HG02943 (cell line): ENCODE data around the gene EPHA10.
"Not testable (repeated sequence)": the region's sequence is repeated elsewhere in the genome, so short reads cannot be mapped to it uniquely, and the experiment has no call there.

Experiments used
- ATAC-seq: cut with Tn5 transposase; IDR thresholded peaks from one replicate; pipeline ENCODE4 v1.9.1; 2021; ENCODE audit warnings: mild to moderate bottlenecking, low read depth, moderate library complexity; ENCODE audit not compliant: unreplicated experiment

EPHA10 gene

GRCh38 chr1:37718901-37719571, 45.9 kb downstream of the EPHA10 start:
- no peak for ATAC-seq

- no peak for ATAC-seq
Measured at GRCh38 chr1:37718181-37718900, 46.6 kb downstream of the EPHA10 start.

- no peak for ATAC-seq
Measured at GRCh38 chr1:37717631-37718030, 47.3 kb downstream of the EPHA10 start.

- ATAC-seq: no peak
Measured at GRCh38 chr1:37716321-37716720, 48.6 kb downstream of the EPHA10 start.

- no peak for ATAC-seq
Measured at GRCh38 chr1:37714689-37715088, 50.2 kb downstream of the EPHA10 start.

- no peak for ATAC-seq
Measured at GRCh38 chr1:37714226-37714625, 50.7 kb downstream of the EPHA10 start.

- no peak for ATAC-seq
Measured at GRCh38 chr1:37708471-37708870, 56.4 kb downstream of the EPHA10 start.

GRCh38 chr1:37705399-37705798, 59.5 kb downstream of the EPHA10 start:
- no peak for ATAC-seq

- ATAC-seq: no peak
Measured at GRCh38 chr1:37704966-37705365, 60.0 kb downstream of the EPHA10 start.

GRCh38 chr1:37703061-37703460, 61.9 kb downstream of the EPHA10 start:
- no peak for ATAC-seq

- no peak for ATAC-seq
Measured at GRCh38 chr1:37701051-37701450, 63.9 kb downstream of the EPHA10 start.

GRCh38 chr1:37699147-37699546, 65.8 kb downstream of the EPHA10 start:
- ATAC-seq: no peak

- no peak for ATAC-seq
Measured at GRCh38 chr1:37697737-37698136, 67.2 kb downstream of the EPHA10 start.

GRCh38 chr1:37697090-37697489, 67.8 kb downstream of the EPHA10 start:
- no peak for ATAC-seq

GRCh38 chr1:37692834-37693175, 72.1 kb downstream of the EPHA10 start:
- ATAC-seq: no peak

GRCh38 chr1:37692078-37692833, 72.7 kb downstream of the EPHA10 start, which contains the start of gene CDCA8:
TSS of gene CDCA8 (plus strand) at chr1:37692516. CDS start at chr1:37692691, 175 bp downstream.
- ATAC-seq: peak; percentile 78

GRCh38 chr1:37691497-37692077, 73.3 kb downstream of the EPHA10 start:
- no peak for ATAC-seq

GRCh38 chr1:37688926-37689325, 76.0 kb downstream of the EPHA10 start:
- ATAC-seq: no peak

GRCh38 chr1:37687764-37688163, 77.2 kb downstream of the EPHA10 start:
- not testable (repeated sequence) for ATAC-seq

GRCh38 chr1:37685722-37686121, 79.2 kb downstream of the EPHA10 start:
- no peak for ATAC-seq

- ATAC-seq: not testable (repeated sequence)
Measured at GRCh38 chr1:37684182-37684581, 80.7 kb downstream of the EPHA10 start.
